Measurements from ENCODE around the gene NECAB3.

The NECAB3 gene

DNA sequence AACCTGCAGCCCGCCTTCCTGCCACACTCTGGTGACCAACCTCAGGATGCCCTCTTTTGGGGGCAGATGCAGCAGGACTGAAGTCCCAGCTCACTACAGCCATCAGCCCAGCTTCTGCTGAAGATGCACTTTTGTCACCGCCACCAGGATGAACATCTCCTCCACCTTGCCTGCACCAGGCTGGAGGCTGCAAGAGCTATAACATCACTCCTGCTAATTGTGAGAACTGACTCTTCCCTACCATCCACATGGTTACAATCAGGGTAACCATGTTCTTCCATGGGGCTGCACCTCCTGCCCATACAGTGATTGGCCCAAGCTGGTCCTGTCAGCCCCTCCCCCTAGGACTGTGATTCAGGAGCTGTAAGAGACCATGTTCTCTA is 9.5 kb downstream of the NECAB3 start:
- no peak for DNase-seq (ENCODE audit: low read depth in 2 of 3, low spot score in 1 of 3)

DNA sequence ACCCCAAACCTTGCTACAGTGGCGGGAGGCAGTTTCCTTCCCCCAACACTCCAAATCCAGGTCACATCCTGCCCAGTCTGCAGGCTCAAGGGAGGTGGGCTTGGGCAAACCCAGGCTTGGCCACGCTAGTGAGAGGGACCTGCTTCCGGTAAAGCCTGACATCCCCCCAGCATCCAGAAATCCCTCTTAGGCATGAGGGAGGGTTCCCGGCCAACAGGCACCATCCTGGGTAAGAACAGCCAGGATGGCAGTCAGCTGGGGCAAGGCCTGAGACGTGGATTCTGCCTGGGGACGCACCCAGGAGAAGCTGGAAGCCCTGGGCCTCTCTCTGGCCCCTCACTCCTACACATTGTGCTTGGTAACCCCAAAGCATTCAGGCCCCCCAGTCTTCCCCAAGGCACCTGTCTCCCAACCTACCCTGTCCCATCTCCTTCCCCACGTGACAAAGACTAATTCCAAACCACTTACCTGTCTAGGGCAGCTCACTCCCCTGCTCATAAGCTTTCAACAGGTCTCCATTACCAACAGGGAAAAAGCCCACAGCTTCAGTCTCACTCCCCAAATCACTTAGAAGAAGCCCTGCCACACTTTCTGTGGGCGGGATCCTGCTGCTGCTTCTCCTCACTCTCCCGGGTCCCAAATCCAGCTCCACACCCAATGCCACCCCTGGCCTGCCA is 10.0 kb downstream of the NECAB3 start:
- no peak for DNase-seq (ENCODE audit: low read depth in 2 of 3, low spot score in 1 of 3)

DNA sequence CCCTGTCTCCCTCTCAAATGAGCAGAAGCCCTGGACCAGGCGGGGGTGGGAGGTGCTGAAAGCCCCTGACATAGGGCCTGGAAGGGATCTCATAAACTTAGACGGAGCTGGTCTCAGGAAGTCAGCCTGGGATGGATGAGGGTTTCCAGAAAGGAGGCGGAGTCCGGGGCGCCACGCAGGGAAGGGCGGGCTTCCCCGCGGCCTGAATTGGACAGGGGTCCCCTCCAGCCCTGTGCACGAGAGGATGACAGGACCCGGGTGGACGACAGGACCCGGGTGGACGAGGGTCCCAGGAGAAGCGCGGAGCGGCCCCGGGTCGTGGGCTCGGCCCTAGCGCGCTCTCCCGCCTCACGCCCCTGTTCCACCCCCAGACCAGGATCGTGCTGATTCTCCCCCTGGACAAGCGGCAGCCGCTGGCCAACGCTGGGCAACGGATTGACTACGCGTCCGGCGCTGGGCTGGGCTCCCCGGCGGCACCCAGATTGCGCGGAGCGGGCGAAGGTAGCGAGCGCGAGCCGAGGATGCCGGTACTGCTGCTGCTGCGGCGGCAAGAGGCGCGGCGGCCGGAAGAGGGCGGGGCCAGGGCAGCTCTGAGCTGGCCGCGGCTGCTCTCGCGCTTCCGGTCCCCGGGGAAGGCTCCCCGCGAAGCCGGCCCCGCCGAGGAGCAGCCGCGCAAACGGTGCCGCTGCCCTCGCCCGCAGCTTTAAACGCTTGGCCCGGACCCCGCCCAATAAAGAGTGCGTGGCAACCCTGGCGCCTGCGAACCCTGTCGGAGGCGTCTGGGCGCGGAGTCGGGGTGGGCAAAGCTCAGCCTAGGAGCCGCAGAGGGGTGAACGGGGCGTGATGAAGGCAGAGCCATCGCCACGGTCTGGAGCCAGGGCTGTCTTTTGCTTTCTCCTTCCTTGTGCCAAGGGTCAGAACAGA is 10.8 kb downstream of the NECAB3 start:
- DNase-seq (ENCODE audit: low read depth in 2 of 3, low spot score in 1 of 3), result peak; percentile 63 to 84 (median 68)

DNA sequence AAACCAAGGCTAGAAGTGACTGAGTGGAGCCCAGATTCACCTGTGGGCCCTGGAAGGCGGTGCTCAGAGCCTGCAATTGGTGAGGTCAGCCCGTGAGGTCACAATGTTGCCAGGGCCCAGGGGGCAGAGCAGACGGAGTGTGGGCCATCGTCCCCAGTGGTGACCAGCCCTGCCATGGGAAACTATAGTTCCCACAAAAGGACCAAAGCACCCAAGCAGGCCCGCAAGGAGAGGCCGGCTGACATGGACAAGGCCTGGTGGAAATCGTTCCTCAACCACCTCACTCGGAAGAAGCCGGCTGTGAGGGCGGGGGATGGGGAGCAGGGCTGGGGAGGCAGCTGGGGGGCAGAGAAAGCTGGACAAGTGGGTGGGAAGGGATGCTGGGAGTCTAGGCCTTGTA is 12.1 kb downstream of the NECAB3 start, which contains the start of gene C20orf144:
Gene C20orf144 (plus strand): TSS at position 156 of the 400 bp plus-strand sequence. CDS start 19 bp downstream, at position 175.
- DNase-seq (ENCODE audit: low read depth in 2 of 3, low spot score in 1 of 3), result no peak

DNA sequence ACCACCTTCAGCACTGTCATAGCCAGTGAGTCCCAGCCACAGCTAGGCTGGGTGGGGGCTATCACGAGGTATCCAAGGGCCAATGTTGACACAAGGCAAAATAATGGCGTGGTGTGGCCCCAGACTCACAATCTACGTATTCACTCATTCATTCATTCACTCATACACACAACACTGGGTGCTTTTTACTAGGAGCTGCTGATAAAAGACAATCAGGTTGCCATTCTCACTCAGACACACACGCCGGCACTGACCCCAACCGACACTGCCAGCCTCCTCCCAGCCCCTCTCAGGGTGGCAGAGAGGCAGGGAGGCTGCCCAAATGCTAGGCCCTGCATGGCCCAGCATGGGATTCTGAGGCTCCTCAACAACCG is 13.6 kb downstream of the NECAB3 start:
- DNase-seq (ENCODE audit: low read depth in 2 of 3, low spot score in 1 of 3), result no peak

DNA sequence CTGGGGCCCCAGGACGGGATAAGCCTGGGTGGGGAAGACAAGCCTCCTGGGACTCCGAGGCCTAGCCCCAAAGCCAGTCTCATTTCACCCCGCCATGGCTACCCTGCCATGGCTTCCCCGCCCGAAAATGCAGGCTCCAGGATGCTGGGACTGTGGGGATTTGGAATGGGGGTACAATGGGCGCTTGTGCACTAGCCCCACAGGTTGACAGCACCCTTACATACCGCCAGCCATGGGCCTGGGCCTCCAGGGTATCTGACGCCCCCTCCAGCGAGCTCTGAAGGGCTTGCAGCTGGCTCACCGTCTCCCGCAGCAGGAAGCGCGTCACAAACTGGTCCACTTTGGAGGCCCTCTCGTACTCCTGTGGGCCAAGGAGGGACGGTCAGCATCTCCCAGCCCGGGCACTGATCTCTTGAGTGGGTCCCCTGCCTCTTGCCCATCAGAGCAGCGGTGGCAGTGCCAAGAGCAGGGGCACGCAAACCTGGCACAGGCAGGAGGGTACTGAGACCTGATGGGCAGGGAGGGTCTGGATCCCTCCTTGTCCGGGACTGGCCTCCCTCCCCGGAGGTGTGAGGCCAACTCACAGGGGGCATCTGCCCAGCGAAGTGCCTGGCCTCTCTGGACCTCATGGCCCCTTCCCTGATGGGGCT is 14.1 kb downstream of the NECAB3 start:
- no peak for DNase-seq (ENCODE audit: low read depth in 2 of 3, low spot score in 1 of 3)

DNA sequence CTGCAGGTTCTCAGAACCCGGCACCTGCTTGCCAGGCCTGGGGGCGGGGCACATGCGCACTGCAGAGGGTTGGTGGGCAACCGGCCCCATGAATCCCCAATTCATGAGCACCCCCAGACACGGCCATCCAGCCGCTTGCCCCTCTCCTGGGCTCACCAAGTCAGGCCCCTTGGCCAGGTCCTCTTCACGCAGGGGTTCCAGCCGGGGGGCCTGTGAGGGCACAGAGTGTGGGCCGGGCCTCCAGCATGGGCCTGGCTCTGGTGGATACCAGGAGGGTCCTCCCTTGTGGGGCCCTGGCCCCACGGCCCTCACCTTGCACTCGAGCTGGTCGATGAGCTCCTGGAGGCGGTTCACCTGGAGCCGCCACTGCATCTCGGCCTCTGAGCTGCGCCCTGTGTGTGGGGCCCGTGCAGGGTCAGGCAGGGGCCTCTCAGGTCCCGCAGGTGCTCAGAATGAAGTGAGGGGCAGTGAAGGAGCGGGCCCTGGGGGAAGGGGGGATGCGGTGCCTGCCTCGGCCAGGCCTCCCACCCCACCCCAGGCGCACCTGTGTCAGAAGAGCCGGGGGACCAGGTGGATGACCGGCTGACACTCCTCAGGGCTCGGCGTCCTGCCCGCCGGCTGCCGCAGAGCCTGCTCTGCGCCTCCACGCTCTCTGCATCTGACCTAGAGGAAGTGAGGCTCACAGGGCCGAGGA is 14.7 kb downstream of the NECAB3 start:
- no peak for DNase-seq (ENCODE audit: low read depth in 2 of 3, low spot score in 1 of 3)

DNA sequence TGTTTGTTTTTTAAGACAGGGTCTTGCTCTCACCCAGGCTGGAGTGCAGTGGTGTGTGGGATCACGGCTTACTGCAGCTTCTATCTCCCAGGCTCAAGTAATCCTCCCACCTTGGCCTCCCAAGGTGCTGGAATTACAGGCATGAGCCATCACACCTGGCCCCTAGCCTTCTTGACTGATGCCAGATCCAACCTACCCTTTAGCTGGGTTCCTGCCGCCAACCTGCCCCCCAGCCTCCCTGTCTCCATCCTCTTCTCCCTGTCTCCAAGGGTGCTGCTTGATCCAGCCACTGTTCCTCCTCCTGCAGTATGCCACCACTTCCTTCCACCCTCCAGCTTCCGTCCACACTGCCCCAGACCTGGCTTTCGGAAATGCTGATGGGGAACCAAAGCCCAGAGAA is 15.3 kb downstream of the NECAB3 start:
- DNase-seq (ENCODE audit: low read depth in 2 of 3, low spot score in 1 of 3), result no peak

DNA sequence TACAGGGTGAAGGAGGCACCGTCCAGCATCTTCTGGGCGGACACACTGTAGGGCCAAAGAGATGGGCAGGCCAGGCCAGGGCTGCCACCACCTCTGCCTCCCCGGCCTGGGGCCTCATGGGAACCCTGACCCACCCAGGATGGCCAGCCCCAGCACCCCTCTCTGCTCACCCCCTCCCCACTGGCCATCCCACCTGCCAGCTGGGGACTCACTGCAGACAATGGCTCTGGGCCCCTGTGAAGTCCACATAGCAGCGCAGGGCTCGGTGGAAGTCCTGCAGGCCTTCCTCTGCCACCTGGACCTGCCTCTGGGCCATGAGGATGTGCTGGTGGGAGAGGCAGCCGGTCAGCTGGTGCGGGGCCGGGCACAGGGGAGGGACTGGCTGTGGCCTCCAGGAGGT is 15.7 kb downstream of the NECAB3 start:
- no peak for DNase-seq (ENCODE audit: low read depth in 2 of 3, low spot score in 1 of 3)

DNA sequence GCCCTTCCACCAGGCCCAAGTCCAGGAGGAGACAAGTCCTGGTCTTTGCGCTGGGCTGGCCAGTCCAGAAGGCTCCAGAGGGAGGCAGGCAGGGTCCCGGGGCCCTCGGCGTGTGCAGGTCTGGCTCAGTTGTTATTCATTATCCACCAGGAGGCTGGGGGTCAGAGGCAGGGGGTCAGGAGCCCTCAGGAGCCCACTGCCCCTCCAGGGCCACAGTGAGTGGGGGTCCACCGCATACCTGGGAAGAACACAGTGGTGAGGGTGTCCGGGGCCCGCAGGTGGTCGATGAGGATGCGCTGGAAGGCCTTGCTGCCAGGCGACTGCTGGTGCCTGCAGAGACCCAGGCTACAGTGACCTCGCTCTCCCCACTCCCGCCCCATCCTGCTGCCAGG is 16.5 kb downstream of the NECAB3 start:
- no peak for DNase-seq (ENCODE audit: low read depth in 2 of 3, low spot score in 1 of 3)

DNA sequence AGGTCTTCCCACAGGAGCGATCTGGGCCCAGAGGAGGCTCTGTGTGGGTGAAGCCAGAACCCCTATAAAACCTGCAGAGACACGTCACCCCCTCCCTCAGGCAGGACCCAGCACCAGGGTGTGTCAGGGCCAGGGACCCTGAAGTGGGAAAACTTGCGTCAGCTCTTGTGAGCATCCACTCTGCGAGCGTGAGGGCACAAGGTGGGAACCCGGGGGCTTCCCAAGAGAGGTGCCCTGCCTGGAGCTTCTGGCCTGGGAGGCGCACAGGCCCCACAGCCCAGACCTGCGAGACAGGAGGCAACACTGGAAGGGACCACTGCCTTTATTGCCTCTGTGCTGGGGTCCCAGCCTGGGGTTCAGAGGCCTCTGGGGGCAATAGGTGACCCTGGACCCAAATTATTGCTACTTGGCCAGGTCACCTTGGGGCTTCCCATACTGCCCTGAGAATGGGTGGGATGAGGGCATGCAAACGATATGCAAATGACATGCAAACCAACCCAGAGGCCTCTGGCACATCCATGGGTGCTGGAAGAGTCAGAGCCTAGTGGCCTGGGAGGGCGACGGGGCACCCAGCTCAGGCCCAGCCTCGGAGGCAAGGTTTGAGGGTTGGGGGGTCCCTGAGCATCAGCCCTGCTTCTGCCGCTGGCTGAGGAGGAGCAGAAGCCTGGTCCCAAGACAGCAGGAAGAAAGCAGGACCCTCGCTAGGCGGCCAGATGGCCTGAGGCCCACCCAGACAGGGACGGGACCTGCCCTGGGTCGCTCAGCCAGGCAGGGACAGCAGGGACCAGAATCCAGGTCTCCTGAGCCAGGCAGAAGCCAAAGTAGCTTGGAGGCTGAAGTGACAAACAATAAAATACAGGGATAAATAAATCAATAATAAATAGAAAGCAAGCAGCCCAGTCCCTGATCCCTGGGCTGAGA is 17.2 kb downstream of the NECAB3 start:
- no peak for DNase-seq (ENCODE audit: low read depth in 2 of 3, low spot score in 1 of 3)

DNA sequence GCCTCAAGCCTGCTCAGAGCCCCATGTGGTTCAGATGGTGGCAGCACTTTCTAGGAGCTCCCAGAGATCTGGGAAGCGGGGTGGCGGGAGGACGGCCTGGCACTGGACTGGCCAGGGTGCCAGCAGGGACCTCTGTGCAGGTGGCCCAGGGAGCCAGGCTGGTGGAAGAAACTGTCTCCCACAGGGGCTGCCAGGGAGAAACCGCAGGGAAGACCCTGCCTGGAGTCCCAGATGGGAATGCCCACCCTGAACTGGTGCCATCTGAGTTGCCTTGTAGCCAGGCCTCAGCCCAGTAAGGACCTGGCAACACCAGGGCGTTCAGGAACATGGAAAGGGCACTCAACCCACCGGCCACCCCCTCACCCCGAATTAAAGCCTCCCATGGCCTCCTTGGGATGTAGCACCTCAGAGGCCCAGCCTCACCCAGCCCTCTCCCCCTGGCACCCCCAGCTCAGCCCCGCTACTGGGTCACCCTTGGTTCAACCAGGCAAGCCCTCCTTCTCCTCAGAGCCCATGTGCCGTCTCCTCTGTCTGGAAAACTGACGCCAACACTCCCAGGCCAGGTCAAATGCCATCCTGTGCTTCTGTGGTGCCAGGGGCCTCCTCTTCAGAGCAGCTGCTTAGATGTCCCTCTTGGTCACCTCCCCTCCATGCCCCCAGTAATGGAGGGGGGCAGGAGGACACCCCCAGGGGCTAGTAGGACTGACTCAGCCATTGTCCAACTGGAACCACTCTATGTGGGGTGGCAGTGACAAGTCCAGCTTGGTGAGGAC is 18.0 kb downstream of the NECAB3 start:
- DNase-seq (ENCODE audit: low read depth in 2 of 3, low spot score in 1 of 3), result no peak

DNA sequence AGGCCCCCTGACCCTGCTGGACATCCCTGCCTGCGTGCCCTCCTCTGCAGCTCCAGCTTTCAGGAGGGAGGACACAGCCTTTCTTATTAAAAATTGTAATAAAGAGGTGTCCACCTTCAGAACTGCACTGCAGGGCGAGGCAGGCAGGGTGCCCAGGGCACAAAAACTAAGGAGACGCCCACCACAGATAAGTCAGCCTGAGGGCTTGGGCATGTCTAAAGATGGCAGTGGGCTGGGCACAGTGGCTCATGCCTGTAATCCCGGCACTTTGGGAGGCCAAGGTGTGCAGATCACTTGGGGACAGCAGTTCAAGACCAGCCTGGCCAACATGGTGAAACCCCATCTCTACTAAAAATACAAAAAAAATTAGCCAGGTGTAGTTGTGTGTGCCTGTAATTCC is 19.1 kb downstream of the NECAB3 start:
- DNase-seq (ENCODE audit: low read depth in 2 of 3, low spot score in 1 of 3), result no peak

DNA sequence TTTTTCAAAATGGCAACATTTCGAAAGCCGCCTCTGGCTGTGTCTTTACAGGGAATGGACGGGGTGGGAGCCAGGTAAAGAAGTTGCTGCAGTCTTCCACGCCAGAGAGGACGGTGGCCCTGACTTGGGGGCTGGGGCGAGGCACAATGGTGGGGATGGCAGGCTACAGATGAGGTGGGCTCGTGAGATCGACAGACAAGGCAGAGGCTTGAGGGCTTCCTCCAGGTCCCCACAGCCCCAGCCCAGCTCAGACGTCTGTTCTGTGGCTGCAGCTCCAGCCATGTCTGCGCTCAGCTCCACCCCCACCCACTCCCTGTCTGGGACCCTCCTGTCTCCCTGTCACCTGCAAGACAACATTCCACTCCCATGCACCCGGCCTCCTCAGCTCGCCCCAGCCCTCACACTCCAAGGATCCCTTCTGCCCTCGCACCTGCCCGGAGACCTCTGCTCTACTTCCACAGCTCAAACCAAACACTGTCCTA is 19.5 kb downstream of the NECAB3 start:
- no peak for DNase-seq (ENCODE audit: low read depth in 2 of 3, low spot score in 1 of 3)

DNA sequence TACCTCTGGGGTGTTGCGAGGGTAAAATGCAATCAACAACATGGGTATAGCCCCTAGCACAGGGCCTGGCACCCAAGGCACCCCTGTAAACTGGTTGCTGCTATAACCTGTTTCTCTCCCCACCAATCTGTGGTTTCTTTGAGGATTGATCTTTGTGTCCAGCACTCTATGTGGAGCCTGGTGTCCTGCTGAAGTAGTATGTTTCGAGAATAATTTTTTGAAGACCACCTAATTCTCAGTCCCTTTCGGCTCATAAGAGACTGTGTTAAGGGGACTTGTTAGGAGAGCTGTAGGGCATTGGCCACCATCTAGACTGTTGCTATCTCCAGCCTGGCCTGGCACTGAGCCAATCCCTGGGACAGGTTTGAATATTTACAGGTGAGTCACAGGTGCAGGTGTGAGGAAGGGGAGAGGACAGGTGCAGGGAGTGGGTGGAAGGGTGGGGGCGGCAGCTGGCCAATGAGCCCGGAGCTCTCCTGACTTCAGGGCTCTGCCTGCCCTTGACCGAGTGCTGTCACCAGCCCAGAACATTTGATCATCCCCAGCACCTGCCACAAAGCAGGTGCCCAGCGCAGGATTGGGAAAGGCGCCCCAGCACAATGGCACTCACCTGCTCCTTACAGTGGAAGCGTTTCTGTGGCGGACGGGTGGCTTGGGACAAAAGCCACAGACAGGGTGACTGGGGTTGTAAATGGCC is 20.2 kb downstream of the NECAB3 start:
- DNase-seq (ENCODE audit: low read depth in 2 of 3, low spot score in 1 of 3), result no peak

DNA sequence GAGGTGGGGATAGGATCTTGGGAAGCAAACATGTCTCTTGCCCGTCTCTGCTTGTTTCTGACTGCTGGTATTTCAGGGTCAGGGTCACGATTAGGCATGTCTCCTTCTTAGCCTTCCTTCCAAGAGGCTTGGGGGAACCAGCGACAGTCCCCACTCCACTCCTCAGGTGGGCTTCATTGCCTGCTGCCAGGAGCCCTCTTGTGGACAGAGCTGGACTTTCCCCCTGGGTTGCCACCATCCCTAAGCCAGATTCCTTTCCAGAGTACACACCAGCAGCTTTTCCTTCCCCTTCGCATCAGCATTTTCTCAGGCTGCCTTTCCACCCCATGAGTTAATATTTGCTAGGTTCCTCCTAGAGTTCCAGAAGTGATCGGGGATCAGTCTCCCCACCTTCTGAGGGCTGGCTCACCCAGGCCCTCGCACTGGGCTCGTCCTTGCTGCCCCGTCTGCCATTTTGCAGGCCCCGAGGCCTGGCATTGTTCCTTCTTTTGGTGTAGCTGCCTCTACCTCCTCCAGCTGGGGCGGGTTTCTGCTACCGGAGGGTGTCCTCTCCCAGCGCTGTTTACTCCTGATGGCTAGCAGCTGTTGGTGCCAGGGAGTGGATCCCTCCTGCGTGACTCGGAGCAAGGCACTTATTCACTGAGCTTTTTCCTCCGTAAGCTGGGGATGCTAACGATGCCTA is 20.9 kb downstream of the NECAB3 start:
- no peak for DNase-seq (ENCODE audit: low read depth in 2 of 3, low spot score in 1 of 3)

DNA sequence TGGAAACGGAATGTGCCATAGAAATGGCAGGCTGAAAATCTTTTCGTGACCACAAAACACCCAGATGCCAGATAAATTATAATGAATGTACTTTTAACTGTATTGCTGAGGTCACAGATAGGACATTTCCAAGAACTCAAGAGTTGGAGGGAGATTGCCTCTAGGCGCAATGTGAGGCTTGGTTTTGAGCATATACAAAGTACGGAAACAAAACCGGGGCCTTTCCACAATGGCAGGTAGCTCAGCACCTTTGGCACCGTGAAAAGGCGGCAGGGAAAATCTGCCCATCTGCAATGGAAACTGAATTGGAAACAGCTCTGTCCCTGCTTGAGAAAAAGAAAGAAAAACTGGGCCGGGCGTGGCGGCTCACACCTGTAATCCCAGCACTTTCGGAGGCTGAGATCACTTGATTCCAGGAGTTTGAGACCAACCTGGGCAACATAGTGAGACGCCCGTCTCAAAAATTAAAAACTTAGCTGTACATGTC is 22.6 kb downstream of the NECAB3 start:
- DNase-seq (ENCODE audit: low read depth in 2 of 3, low spot score in 1 of 3), result no peak
